ENCODE data around the gene GIMD1. TPM values are rescaled to one million over a fixed set of nuclear protein-coding genes. Genes with fewer than 3 reads are reported as not detected.

The GIMD1 gene
- total RNA-seq, 1 donor from 2014 or later = not detected

- peaks cover 9% of the 10 kb centered on the region for H3K36me3 Mint-ChIP-seq (ENCODE audit: low read depth)
- no peak for DNase-seq (ENCODE audit: low spot score)
- H3K27ac Mint-ChIP-seq (ENCODE audit: unreplicated experiment) = no peak overlapping the region
- H3K4me1 Mint-ChIP-seq (ENCODE audit: low read depth) = no peaks in the 10 kb centered on the region
- H3K4me3 Mint-ChIP-seq (ENCODE audit: unreplicated experiment) = no peak overlapping the region
- peaks cover 44% of the 10 kb centered on the region for H3K9me3 Mint-ChIP-seq (ENCODE audit: low read depth)
- TF ChIP-seq CTCF (IDR thresholded peaks at IDR 0.05) = no peak
- H3K27me3 Mint-ChIP-seq (ENCODE audit: low read depth) = peaks cover 3% of the 10 kb centered on the region
Observed at GRCh38 chr4:106395582-106395981, 27.0 kb upstream of the GIMD1 start.

GRCh38 chr4:106385853-106386393, 17.3 kb upstream of the GIMD1 start:
- H3K4me1 Mint-ChIP-seq (ENCODE audit: low read depth) = no peaks in the 10 kb centered on the region
- H3K27ac Mint-ChIP-seq (ENCODE audit: unreplicated experiment) = no peak overlapping the region

GRCh38 chr4:106384878-106385277, 16.3 kb upstream of the GIMD1 start:
- H3K36me3 Mint-ChIP-seq (ENCODE audit: low read depth) = no peaks in the 10 kb centered on the region
- no peaks in the 10 kb centered on the region for H3K4me1 Mint-ChIP-seq (ENCODE audit: low read depth)
- no peak for TF ChIP-seq CTCF (IDR thresholded peaks at IDR 0.05)
- no peak overlapping the region for H3K4me3 Mint-ChIP-seq (ENCODE audit: unreplicated experiment)
- DNase-seq (ENCODE audit: low spot score) = peak; percentile 79
- no peaks in the 10 kb centered on the region for H3K9me3 Mint-ChIP-seq (ENCODE audit: low read depth)
- H3K27ac Mint-ChIP-seq (ENCODE audit: unreplicated experiment) = no peak overlapping the region
- H3K27me3 Mint-ChIP-seq (ENCODE audit: low read depth) = peaks cover 12% of the 10 kb centered on the region

More at GRCh38 chr4:106385853-106386393, 17.3 kb upstream of the GIMD1 start:
- peak; percentile 52 for DNase-seq (ENCODE audit: low spot score)
- peaks cover 8% of the 10 kb centered on the region for H3K27me3 Mint-ChIP-seq (ENCODE audit: low read depth)
- H3K36me3 Mint-ChIP-seq (ENCODE audit: low read depth) = no peaks in the 10 kb centered on the region
- no peak for TF ChIP-seq CTCF (IDR thresholded peaks at IDR 0.05)
- H3K4me3 Mint-ChIP-seq (ENCODE audit: unreplicated experiment) = no peak overlapping the region
- no peaks in the 10 kb centered on the region for H3K9me3 Mint-ChIP-seq (ENCODE audit: low read depth)

GRCh38 chr4:106380179-106380578, 11.6 kb upstream of the GIMD1 start:
- Mint-ChIP-seq H3K4me3 (ENCODE audit: unreplicated experiment) (no peak overlapping the region), H3K27me3 (ENCODE audit: low read depth) (peaks cover 19% of the 10 kb centered on the region), H3K4me1 (ENCODE audit: low read depth) (no peaks in the 10 kb centered on the region), H3K9me3 (ENCODE audit: low read depth) (no peaks in the 10 kb centered on the region), H3K36me3 (ENCODE audit: low read depth) (no peaks in the 10 kb centered on the region), H3K27ac (ENCODE audit: unreplicated experiment) (no peak overlapping the region)
- no peak for DNase-seq (ENCODE audit: low spot score)
- TF ChIP-seq CTCF (IDR thresholded peaks at IDR 0.05) = no peak

GRCh38 chr4:106373026-106373425, 4.4 kb upstream of the GIMD1 start:
- no peak for TF ChIP-seq CTCF (IDR thresholded peaks at IDR 0.05)
- no peak overlapping the region for H3K4me3 Mint-ChIP-seq (ENCODE audit: unreplicated experiment)
- no peaks in the 10 kb centered on the region for H3K36me3 Mint-ChIP-seq (ENCODE audit: low read depth)
- DNase-seq (ENCODE audit: low spot score) = no peak
- H3K27ac Mint-ChIP-seq (ENCODE audit: unreplicated experiment) = no peak overlapping the region
- H3K4me1 Mint-ChIP-seq (ENCODE audit: low read depth) = peaks cover 5% of the 10 kb centered on the region
- H3K27me3 Mint-ChIP-seq (ENCODE audit: low read depth) = peaks cover 23% of the 10 kb centered on the region
- H3K9me3 Mint-ChIP-seq (ENCODE audit: low read depth) = no peaks in the 10 kb centered on the region

All from chondrocyte (in vitro differentiated cells).